NCI-H146 (cell line): Measurements from ENCODE around the gene KIF13A.
A peak's percentile ranks its signal among the peaks of the same experiment; 100 is the strongest.
"Not testable (repeated sequence)": the region's sequence is repeated elsewhere in the genome, so short reads cannot be mapped to it uniquely, and the experiment has no call there.

Experiments used
- DNase-seq: peaks from one replicate; lab custom pipeline; 2025; lab: John Stamatoyannopoulos, UW

The KIF13A gene

DNA sequence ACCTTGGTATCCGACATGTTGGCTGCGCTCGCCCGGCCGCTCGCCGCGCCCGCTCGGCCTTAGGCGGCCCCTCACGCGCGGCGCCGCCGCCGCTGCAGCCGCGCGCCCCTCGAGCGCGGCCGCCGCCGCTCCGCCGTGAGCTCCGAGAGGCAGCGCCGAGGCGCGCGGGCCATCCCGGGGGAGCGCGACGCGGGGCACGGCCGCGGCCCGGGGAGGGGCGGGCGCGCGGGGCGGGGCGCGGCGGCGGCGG, at the start of gene KIF13A:
TSS of gene KIF13A (minus strand) at position 189 of the 250 bp plus-strand sequence. CDS start at position 17, 172 bp downstream.
- peak; percentile 43 for DNase-seq

DNA sequence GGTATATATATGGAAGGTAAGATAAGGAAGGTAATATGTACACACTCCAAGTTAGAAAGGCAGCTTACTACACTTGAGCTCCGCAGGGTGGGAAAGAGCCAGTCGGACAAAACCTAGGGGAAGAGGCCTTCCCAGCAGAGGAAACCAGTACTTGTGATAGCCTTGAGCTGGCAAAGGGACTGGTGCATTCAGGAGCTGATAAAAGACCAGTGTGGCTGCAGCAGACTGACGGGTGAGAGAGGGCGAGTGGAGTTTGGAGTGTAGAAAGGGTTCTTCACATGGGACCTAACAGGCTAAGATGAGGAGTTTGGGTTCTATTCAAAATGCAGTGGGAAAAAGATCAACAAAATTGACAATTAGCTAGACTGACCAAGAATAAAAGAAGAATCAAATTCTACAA, 49.3 kb upstream of the KIF13A start:
- DNase-seq, result no peak

DNA sequence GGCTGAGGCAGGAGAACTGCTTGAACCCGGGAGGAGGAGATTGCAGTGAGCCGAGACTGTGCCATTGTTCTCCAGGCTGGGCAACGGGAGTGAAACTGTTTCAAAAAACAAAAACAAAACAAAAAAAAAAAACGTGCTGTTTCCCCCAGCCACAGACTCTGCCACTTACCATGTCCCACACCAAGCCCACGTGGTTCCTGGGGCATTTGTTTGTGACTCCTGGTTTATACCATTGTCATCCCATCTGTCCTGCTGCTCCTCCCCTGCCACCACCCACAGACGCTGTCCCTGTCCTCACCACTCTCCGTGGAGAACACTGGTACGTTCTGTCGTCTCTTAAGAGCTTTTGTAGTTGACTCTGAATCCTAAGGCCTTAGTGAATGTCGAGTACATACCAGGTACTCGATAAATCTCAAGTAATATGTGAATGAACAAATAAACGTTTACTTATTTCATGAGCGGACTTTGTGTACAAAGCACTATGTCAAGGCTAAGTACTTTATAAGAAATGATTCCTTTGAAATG, 48.0 kb upstream of the KIF13A start:
- no peak for DNase-seq

DNA sequence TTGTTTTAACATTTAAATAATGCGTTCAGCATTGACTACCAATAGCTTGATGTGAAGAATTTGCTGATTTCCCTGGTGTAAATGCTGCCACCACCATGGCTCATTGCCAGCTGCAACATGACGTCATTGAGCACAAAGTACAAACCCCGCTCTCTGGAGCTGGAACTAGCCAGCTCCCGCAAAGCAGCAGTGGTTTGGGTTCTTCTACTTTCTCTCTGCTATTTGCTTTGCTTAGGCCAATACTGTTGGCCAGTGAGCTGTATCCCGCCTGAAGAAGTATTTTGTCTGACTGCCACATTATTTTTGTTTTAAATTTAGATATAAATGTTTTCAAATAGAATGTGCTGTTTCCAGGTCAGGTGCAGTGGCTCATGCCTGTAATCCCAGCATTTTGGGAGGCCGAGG, 47.4 kb upstream of the KIF13A start:
- DNase-seq, result no peak

DNA sequence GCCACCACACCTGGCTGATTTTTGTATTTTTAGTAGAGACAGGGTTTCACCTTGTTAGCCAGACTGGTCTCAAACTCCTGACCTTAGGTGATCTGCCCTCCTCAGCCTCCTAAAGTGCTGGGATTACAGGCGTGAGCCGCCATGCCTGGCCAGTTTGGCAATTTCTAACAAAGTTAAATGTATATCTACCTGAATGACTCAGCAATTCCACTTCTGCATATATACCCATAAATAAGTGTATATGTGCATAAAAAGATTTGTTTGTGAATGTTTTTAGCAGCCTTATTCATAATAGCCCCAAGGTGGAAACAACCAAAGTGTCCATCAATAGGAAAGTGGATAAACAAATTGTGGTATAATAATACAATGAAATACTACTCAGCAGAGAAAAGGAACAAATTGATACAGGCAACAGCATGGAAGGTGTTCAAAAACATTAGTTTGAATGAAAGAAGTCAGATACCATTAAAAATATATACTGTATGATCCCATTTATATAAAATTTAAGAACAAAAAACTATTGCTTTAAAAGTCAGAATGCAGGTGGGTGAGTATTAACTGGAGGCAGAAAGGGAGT, 44.3 kb upstream of the KIF13A start:
- no peak for DNase-seq

DNA sequence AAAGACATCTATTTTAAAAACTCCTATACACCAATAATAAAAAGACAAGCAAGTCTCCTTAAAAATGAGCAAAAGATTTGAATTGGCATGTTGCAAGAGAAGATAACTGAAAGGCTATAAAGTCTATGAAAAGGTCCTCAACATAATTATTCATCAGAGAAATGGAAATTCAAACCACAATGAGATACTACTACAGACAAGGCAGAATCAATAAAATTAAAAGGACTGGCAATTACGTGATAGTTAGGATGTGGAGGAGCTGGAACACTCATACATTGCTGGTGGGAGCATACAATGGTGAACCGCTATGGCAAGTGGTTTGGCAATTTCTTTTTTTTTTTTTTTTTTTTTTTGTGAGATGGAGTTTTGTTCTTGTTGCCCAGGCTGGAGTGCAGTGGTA, 43.8 kb upstream of the KIF13A start:
- DNase-seq, result no peak

DNA sequence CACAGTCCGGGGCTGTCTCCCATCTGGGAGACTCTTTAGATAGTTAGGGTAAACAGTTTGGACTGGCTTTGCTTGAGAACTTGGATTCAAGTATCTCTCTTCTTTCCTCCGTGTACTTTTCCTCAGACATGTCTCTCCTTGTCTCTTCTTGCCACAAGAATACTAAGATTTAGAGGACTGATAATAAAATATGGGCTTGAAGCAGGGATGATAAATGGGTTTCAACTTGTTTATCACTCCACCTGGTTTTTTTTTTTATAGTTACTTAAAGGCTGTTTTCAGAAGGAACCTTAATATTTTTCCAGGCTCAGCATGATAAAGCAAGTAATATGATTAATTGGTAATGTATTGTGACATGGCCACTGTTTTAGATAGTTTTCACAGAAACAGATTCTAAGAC, 40.9 kb upstream of the KIF13A start:
- DNase-seq, result no peak

DNA sequence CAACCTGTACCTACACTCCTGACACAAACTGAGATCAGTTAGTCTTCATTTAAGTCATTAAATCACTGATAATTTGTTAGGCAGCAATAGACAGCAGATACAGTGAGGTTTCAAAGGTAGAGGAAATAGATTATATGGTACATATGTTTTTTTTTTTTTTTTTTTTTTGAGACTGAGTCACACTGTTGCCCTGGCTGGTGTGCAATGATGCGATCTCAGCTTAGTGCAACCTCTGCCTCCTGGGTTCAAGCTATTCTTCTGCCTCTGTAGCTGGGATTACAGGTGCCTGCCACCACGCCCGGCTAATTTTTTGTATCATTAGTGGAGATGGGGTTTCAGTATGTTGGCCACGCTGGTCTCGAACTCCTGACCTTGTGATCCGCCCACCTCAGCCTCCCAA, 38.2 kb upstream of the KIF13A start:
- no peak for DNase-seq

DNA sequence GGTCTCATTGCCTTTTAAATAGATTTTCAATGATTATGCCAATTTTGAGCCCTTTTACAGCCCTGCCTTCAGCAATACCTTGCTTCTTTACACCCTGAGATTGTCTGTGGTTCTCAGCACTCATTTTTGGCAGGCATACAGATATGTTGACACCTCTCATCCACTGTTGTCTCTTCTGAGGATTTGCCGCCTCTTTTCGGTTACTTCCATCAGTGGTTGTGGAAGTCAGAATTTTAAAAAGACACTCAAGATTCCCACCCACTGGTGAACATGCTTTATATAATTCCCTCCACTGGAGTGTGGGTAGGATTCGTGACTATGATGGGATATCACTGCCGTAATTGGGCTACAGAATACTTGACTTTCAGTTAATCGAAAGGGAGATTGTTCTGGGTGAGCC, 37.4 kb upstream of the KIF13A start:
- DNase-seq, result no peak

DNA sequence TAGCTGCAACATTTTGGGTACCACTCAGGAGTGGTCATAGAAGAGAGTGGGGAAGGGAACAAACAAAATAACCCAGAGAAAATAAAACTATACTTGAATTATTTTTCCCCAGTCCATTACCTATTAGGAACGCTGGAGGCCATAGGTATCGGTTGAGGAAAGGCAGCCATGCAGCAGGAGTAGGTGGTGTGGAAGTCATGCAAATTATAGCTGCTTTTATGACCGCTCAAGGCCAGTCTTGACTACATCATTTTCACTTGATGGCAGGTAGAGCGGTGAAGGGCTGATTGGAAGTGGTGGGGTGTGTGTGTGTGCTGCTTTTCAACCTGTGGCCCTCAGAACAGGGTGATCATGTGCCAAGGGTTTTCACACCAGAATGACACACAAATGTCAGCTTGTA, 36.5 kb upstream of the KIF13A start:
- DNase-seq, result no peak

DNA sequence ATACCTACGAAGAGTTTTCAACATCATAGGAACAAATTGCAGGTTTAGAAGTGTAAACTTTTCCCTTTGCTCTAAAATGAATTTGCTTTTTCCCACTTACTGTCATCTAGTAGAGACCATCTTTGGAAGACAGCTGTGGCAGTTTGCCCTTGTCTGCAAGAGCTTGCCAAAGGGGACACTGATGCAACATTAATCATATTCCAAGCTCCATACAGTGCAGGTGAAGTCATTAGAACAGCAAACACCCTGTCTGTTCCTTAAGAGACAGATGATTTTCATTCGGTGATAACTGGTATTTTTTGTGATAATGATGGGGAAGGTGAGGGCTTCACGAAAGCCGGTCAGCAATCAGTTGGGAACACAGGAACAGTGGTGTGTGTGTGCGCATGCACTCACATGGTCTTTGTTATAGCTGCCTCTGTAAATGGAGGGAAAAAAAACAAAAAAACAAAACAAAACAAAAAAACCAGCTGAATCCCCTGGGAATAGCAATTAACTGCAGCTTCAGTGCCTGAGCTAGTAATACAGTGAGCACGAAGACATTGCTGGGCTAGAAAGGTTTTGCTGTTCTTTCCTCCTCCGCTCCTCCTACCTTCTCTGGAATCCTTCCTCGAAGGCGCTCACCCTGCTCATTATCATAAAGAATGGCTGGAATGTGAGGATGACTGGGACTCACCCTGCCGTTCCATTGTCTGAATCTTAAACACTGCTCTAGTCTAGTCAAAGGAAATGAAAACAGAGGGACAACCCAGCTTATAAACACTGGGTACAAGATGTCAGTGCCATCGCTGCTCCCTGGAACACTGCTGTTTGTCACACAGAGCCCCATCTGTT, 35.2 kb upstream of the KIF13A start:
- DNase-seq, result no peak

DNA sequence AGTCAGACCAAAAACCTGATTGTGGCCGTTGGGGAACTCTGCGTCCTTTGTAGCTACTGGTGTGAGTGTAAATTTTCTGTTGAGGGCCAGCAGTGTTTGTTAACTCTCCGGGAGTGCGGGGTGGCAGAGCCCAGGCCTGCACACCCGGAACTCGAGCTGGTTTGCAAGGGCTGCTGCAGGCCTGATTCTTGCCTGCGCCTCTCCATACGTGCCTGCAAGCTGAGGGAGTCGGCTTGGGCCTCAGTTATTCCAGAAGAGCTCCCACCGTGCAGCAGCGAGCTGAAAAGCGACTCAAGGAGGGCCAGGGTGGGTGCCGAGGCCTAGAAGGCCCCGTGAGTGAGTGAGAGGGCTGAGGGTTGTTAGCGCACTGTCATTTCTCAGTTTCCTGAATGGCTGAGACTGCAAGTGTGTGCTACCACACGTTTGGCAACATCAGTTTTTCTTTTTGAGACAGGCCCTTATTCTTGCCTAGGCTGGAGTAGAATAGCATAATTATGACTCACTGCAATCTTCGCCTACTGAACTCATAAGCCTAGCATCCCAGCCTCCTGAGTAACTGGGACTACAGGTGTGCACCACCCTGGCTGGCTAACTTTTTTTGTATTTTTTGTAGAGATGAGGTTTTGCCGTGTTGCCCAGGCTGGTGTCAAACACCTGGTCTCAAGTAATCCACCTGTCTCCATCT, 33.9 kb upstream of the KIF13A start:
- no peak for DNase-seq

DNA sequence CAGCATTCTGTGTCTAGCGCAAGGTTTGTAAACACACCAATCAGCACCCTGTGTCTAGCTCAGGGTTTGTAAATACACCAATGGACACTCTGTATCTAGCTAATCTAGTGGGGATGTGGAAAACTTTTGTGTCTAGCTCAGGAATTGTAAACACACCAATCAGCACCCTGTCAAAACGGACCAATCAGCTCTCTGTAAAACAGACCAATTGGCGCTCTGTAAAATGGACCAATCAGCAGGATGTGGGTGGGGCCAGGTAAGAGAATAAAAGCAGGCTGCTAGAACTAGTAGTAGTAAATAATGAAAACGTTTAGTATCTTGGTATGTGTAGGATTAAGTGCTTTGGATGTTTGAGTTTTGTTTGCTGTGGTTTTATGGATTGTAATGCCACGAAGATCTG, 33.1 kb upstream of the KIF13A start:
- DNase-seq, result not testable (repeated sequence)

DNA sequence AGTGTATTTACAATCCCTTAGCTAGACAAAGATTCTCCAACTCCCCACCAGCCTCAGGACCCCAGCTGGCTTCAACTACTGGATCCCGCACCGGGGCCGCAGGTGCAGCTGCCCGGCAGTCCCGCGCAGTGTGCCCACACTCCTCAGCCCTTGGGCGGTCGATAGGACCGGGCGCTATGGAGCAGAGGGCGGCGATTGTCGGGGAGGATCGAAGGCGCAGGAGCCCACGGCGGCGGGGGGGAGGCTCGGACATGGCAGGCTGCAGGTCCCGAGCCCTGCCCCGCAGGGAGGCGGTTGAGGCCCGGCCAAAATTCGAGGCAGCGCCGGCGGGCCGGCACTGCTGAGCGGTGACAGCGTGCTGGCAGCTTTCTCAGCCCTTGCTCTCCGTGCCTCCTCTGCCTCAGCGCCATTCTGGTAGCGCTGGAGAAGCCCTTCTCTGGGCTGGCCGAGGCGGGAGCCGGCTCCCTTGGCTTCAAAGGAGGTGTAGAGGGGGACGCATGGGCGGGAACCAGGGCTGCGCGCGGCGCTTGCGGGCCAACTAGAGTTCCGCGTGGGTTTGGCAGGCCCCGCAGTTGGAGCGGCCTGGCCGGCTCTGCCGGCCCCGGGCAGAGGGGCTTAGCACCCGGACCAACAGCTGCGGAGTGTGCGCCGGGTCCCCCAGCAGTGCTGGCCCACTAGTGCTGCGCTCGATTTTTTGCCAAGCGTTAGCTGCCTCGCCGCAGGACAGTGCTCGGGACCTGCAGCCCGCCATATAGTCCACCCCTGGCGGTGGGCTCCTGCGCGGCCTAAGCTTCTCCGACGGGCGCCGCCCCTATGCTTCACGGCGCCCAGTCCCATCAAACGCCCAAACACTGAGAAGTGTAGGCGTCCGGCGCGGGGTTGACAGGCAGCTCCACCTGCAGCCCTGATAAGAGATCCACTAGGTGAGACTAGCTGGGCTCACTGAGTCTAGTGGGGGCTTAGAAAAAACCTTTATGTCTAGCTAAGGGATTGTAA, 32.4 kb upstream of the KIF13A start:
- DNase-seq, result no peak

DNA sequence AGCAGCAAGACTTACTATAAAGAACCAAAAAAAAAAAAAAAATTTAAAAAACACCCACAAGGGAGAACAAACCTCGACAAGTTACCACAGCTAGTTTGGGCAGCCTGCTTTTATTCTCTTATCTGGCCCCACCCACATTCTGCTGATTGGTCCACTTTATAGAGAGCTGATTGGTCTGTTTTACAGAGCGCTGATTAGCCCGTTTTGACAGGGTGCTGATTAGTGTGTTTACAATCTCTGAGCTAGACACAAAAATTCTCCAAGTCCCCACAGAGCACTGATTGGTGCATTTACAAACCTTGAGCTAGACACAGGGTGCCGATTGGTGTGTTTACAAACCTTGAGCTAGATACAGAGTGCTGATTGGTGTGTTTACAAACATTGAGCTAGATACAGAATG, 31.7 kb upstream of the KIF13A start:
- DNase-seq, result not testable (repeated sequence)

DNA sequence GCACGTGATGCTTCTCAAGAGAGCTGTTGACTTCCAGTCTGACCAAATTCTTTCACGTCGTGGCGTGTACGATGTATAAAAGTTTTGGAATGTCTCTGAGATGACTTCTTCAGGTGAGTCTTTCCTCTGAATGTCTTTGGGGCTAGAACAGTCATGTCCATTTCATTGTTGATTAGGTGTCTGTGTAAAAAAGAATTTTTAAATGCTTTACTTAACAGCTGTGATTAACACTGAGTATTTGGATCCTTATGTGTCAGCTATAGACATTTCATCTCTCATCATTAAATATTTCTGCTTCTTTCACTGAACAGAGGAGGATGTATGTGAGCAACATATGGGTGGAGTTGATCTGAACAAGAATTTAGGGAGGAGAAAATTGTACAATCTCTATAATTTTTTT, 29.3 kb upstream of the KIF13A start:
- DNase-seq, result no peak

DNA sequence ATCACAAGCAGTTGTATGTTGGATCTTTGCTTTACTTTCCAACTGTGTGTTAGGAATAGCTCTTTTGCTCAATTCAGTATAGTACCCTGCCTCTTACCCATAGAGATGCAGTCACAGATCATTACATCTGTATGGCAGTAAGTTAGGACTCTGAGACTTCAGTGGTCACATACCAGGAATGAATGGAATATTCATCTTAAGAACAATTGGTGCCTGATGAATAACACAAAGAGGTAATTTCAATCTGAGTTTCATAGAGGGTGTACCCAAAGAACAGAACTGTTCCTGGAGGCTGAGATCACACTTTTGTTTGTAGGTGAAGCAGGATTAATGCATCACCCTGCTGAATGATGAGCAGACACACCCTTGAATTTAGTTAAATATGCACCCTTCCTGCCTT, 28.7 kb upstream of the KIF13A start:
- no peak for DNase-seq

DNA sequence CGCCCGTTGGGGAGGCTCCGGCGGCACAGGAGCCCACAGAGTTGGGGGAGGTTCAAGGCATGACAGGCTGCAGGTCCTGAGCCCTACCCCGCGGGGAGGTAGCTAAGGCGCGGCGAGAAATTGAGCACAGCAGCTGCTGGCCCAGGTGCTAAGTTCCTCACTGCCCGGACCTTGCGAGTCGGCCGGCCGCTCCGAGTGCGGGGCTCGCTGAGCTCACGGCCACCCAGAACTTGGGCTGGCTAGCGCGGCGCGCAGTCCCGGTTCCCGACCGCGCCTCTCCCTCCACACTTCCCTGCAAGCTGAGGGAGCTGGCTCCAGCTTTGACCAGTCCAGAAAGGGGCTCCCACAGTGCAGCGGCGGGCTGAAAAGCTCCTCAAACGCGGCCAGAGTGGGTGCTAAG, 23.9 kb upstream of the KIF13A start:
- DNase-seq, result no peak

DNA sequence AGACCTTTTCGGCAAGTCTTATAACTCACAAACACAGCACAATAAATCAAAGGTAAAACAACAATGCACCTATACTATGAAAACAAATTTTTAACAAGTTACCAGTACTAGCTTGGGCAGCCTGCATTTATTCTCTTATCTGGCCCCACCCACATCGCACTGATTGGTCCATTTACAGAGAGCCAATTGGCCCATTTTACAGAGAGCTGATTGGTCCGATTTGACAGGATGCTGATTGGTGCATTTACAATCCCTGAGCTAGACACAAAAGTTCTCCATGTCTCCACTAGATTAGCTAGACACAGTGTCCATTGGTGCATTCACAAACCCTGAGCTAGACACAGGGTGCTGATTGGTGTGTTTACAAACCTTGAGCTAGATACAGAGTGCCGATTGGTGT, 23.1 kb upstream of the KIF13A start:
- DNase-seq, result not testable (repeated sequence)

DNA sequence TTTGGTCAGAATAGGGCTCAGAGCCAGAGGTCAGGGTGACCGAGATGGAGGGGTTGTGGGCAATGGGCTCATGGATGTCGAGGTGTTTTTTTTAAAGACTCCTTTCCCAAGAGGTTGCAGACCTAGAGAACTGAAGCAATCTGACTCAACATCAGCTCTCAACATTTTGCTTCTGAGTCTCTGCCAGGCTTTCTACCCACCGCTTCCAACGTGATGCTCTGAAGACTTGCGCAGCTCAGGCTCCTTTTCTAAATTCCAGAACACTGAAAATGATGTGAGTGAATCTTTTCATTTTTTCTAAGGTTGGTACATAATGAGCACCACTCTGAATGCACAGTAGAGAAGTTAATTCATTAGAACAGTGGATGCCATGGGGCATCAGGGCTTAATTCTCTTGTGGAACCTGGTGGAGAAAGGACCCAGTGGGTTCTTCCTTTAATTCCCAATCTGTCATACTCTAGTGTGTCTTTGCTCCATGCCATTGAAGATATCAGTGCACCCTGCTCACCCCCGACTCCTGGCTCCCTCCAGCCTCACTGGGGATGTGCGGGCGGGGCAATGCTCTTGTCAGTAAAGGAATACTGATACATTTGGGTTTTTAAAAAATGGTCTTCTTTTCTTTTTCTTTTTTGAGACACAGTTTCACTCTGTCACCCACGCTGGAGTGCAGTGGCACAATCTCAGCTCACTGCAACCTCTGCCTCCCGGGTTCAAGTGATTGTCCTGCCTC, 17.0 kb upstream of the KIF13A start:
- no peak for DNase-seq

DNA sequence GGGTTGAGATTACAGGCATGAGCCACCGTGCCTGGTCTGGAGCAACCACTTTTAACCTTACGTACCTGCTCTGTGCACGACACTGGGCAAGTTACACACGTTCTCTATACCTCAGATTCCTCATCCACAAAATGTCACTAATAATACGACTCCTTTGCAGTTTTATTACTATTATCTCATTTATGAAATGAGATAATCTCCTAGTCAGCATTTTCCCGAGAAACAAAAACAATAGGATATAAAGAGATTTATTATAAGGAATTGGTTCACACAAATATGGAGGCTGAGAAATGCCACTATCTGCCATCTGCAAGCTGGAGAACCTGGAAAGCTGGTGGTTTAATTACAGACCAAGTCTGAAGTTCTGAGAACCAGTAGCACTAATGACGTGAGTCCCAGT, 12.0 kb upstream of the KIF13A start:
- DNase-seq, result no peak
